Loucy (cell line): ENCODE data around the gene MINDY1.
A peak's percentile ranks its signal among the peaks of the same experiment; 100 is the strongest.

Source experiments
- H2AFZ ChIP-seq: fragments of 200-600 bp; sonication (generic); 2 replicates; pipeline ENCODE4 v1.6.0; 2016; ENCODE audit warnings: antibody characterized with exemption, mild to moderate bottlenecking, low read length, moderate library complexity
- H3F3A ChIP-seq: fragments of 200-600 bp; 2 replicates; pipeline ENCODE4 v1.6.0; 2016; ENCODE audit warnings: antibody characterized with exemption, low read depth, mild to moderate bottlenecking
- H3K27me3 ChIP-seq: fragments of 200-600 bp; sonication (generic); 2 replicates; pipeline ENCODE4 v1.6.1; 2014; ENCODE audit warnings: low read length, mild to moderate bottlenecking; ENCODE audit not compliant: insufficient read depth, poor library complexity, severe bottlenecking
- H3K36me3 ChIP-seq: fragments of 200-600 bp; sonication (generic); 2 replicates; pipeline ENCODE4 v1.6.1; 2016; ENCODE audit warnings: low read length; ENCODE audit not compliant: insufficient read depth
- H3K4me1 ChIP-seq: fragments of 200-600 bp; sonication (generic); 2 replicates; pipeline ENCODE4 v1.5.1; 2014; ENCODE audit warnings: low read length, mild to moderate bottlenecking; ENCODE audit not compliant: insufficient read depth, poor library complexity, severe bottlenecking
- H3K4me2 ChIP-seq: fragments of 200-600 bp; sonication (generic); 2 replicates; pipeline ENCODE4 v1.6.0; 2014; ENCODE audit warnings: antibody characterized with exemption, low read length, low read depth, mild to moderate bottlenecking; ENCODE audit not compliant: poor library complexity, severe bottlenecking
- H3K4me3 ChIP-seq: fragments of 200-600 bp; sonication (generic); 2 replicates; pipeline ENCODE4 v1.5.1; 2014; ENCODE audit warnings: low read length, mild to moderate bottlenecking, mixed read lengths; ENCODE audit not compliant: poor library complexity, severe bottlenecking
- H3K79me2 ChIP-seq: fragments of 200-600 bp; sonication (generic); 2 replicates; pipeline ENCODE4 v1.6.1; 2014; ENCODE audit warnings: low read length; ENCODE audit not compliant: insufficient read depth
- H3K9ac ChIP-seq: fragments of 200-600 bp; sonication (generic); 2 replicates; pipeline ENCODE4 v1.6.0; 2014; ENCODE audit warnings: mild to moderate bottlenecking, low read depth, low read length, moderate library complexity; ENCODE audit not compliant: poor library complexity, severe bottlenecking
- H3K9me2 ChIP-seq: fragments of 200-600 bp; sonication (generic); replicated peaks from 2 replicates; pipeline ENCODE4 v1.6.1; 2016; ENCODE audit warnings: low read depth, low read length, mixed read lengths
- H3K9me3 ChIP-seq: fragments of 200-600 bp; sonication (generic); 2 replicates; pipeline ENCODE4 v1.6.1; 2014; ENCODE audit warnings: mild to moderate bottlenecking, antibody characterized with exemption, low read length, low read depth; ENCODE audit not compliant: insufficient read depth
- H4K20me1 ChIP-seq: fragments of 200-600 bp; sonication (generic); 2 replicates; pipeline ENCODE4 v1.6.0; 2014; ENCODE audit warnings: antibody characterized with exemption, low read length, mild to moderate bottlenecking; ENCODE audit not compliant: insufficient read depth, poor library complexity, severe bottlenecking
- CTCF ChIP-seq: fragments of 200-600 bp; sonication (generic); conservative IDR thresholded peaks from 2 replicates; pipeline ENCODE4 v1.5.1; 2014; ENCODE audit warnings: mild to moderate bottlenecking, antibody characterized with exemption, low read length
- EZH2phosphoT487 ChIP-seq: fragments of 200-600 bp; IDR thresholded peaks from 2 replicates; pipeline ENCODE4 v1.6.1; 2018; ENCODE audit warnings: antibody characterized with exemption, mild to moderate bottlenecking, moderate library complexity, borderline replicate concordance

Gene MINDY1

DNA sequence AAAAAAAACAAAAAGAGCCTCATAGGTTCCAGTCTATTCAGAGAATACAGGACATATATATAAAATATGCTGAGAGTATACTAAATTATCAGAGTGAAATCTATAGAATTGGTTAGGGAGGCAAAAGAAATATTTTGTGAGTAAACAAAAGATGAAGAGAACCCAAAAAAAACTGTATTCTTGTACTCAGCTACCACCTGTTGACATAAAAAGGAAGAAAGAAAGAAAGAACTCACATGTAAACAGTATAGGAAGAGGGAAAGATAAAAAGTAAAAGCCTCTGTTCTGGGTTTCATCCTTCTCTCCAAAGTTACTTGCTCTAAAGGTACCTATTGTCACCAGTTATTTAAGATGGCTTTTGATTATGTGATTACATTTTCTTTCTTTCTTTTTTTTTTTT lies 19.8 kb upstream of the MINDY1 start:
- no peaks in the 10 kb centered on the region for H3K79me2 ChIP-seq
- no peak overlapping the region for H3K4me3 ChIP-seq
- no peak overlapping the region for H2AFZ ChIP-seq
- no peak overlapping the region for H3K9ac ChIP-seq
- H3K27me3 ChIP-seq: no peaks in the 10 kb centered on the region
- no peaks in the 10 kb centered on the region for H3K9me3 ChIP-seq
- H3K36me3 ChIP-seq: peaks cover 15% of the 10 kb centered on the region; the same call in 1 of the 2 replicates
- no peaks in the 10 kb centered on the region for H3K9me2 ChIP-seq
- H4K20me1 ChIP-seq: no peaks in the 10 kb centered on the region
- TF ChIP-seq CTCF: no peak
- TF ChIP-seq EZH2phosphoT487: no peak
- no peak overlapping the region for H3K4me2 ChIP-seq
- no peaks in the 10 kb centered on the region for H3F3A ChIP-seq
- no peaks in the 10 kb centered on the region for H3K4me1 ChIP-seq

- H3K9me3 ChIP-seq: no peaks in the 10 kb centered on the region
- no peak overlapping the region for H3K4me2 ChIP-seq
- no peak for TF ChIP-seq EZH2phosphoT487
- peak; percentile 92 for TF ChIP-seq CTCF
- H2AFZ ChIP-seq: no peak overlapping the region
- no peaks in the 10 kb centered on the region for H3F3A ChIP-seq
- H3K27me3 ChIP-seq: no peaks in the 10 kb centered on the region
- H3K4me1 ChIP-seq: no peaks in the 10 kb centered on the region
- no peak overlapping the region for H3K9ac ChIP-seq
- no peaks in the 10 kb centered on the region for H4K20me1 ChIP-seq
- no peaks in the 10 kb centered on the region for H3K79me2 ChIP-seq
- H3K36me3 ChIP-seq: peaks cover 11% of the 10 kb centered on the region; the same call in 1 of the 2 replicates
- H3K9me2 ChIP-seq: no peaks in the 10 kb centered on the region
- no peak overlapping the region for H3K4me3 ChIP-seq
Observed at GRCh38 chr1:151024540-151025146, 17.9 kb upstream of the MINDY1 start.

DNA sequence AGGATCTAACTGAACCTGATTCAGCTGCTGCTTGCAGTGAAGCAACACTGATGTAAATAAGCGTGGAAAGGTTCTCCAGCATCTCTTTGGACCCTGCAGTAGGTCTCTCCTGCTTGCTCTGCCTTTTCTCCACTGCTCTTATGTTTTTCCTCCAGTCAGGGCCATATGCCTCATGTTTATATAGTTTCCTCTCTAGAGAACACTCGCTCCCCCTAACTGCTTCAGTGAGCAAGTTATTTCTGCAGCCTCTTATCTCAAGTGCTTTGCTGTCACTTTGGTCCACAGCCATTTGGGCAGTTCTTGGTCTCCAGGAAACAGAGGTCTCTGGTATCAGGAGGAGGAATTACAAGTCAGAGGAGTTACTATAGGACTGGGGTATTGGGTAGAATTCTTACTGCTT lies 6.8 kb upstream of the MINDY1 start:
- Histone ChIP-seq H3K4me1 (peaks cover 47% of the 10 kb centered on the region), H3K4me2 (peak overlapping the region; percentile 48), H3K36me3 (no peaks in the 10 kb centered on the region), H3K4me3 (peak overlapping the region; percentile 15), H3K9me2 (no peaks in the 10 kb centered on the region), H4K20me1 (no peaks in the 10 kb centered on the region), H3K9me3 (no peaks in the 10 kb centered on the region), H3K79me2 (peaks cover 32% of the 10 kb centered on the region), H2AFZ (no peak overlapping the region), H3K27me3 (no peaks in the 10 kb centered on the region), H3F3A (peaks cover 7% of the 10 kb centered on the region; the same call in 1 of the 2 replicates), H3K9ac (peak overlapping the region; percentile 13)
- TF ChIP-seq EZH2phosphoT487 (no peak), CTCF (peak; percentile 22; the same call in 1 of the 2 replicates)
